ENCODE results near the gene ASXL2. TPM values are rescaled to one million over a fixed set of nuclear protein-coding genes. Genes with fewer than 3 reads are reported as not detected.

Gene ASXL2
- total RNA-seq, 1 experiment from 2014 or later: 37.8 TPM

DNA sequence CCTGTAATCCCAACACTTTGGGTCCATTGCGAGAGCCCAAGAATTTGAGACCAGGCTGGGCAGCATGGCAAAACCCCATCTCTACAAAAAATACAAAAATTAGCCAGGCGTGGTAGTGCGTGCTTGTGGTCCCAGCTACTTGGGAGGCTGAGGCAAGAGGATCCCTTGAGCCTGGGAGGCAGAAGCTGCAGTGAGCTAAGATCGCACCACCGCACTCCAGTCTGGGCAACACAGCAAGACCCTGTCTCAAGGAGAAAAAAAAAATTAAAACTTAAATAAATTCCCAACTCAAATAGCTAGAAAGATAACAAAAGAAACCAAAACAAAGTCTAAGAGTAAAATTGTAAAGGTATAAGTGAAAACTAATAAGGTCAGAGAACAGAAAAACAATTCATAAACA, 6.2 kb downstream of the ASXL2 start:
- Mint-ChIP-seq H3K27me3 (ENCODE audit: low read depth) (no peaks in the 10 kb centered on the region), H3K36me3 (no peaks in the 10 kb centered on the region), H3K27ac (no peak overlapping the region), H3K9me3 (no peaks in the 10 kb centered on the region), H3K4me3 (no peak overlapping the region), H3K4me1 (peaks cover 15% of the 10 kb centered on the region)
- no peak for DNase-seq (ENCODE audit: low spot score)
- ChIA-PET POLR2A (no interaction called here), CTCF (interaction anchor here (1.0 kb wide), 1 partner anchor 73 kb away, joined by 3 read pairs; no protein-coding TSS in a partner anchor)
- ATAC-seq: no peak
- no peak for TF ChIP-seq ESRRA (CRISPR knock-in tag; IDR thresholded peaks at IDR 0.05; ENCODE audit: borderline replicate concordance)
- TF ChIP-seq, protein P1, sequence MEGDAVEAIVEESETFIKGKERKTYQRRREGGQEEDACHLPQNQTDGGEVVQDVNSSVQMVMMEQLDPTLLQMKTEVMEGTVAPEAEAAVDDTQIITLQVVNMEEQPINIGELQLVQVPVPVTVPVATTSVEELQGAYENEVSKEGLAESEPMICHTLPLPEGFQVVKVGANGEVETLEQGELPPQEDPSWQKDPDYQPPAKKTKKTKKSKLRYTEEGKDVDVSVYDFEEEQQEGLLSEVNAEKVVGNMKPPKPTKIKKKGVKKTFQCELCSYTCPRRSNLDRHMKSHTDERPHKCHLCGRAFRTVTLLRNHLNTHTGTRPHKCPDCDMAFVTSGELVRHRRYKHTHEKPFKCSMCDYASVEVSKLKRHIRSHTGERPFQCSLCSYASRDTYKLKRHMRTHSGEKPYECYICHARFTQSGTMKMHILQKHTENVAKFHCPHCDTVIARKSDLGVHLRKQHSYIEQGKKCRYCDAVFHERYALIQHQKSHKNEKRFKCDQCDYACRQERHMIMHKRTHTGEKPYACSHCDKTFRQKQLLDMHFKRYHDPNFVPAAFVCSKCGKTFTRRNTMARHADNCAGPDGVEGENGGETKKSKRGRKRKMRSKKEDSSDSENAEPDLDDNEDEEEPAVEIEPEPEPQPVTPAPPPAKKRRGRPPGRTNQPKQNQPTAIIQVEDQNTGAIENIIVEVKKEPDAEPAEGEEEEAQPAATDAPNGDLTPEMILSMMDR (IDR thresholded peaks at IDR 0.05): no peak
- TF ChIP-seq ZNF121 (CRISPR knock-in tag; IDR thresholded peaks at IDR 0.05): peak; percentile 60; the same call in 1 of the 2 replicates

DNA sequence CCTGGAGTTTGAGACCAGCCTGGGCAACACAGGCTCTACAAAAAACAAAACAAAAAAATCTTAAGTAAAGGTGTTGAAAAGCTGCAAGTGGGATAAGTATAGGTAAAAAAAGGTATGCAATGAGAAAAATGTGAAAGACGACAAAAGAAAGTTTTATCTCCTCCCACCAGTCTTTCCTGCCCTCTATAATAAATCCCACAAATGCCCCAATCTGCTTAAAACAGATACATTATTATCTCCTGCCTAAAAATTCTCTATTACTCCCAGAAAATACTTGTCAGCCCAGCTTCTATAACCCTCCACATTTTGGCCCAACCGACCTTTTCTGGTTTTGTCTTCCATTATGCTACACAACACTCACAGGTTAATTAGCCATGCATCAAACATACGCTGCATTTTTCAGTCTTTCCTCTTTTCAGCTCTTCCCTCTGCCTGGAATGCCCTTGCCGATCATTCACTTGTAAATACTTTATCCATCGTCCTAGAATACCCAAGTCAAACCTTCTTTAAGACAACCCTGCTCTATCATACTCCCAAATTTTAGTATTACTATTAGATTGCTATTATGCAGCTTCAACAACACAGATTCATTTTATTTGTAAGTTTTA, 10.8 kb downstream of the ASXL2 start:
- CTCF ChIA-PET: interaction anchor here (1.3 to 3.0 kb wide), 2 partner anchors 14 to 16 kb away, joined by 5 to 12 read pairs; no protein-coding TSS in a partner anchor
- Mint-ChIP-seq H3K4me3 (no peak overlapping the region), H3K4me1 (peaks cover 11% of the 10 kb centered on the region), H3K27me3 (ENCODE audit: low read depth) (no peaks in the 10 kb centered on the region), H3K27ac (peak overlapping the region; percentile 22), H3K36me3 (peaks cover 5% of the 10 kb centered on the region; the same call in 1 of the 2 replicates), H3K9me3 (no peaks in the 10 kb centered on the region)
- ATAC-seq: no peak
- no peak for DNase-seq (ENCODE audit: low spot score)
- TF ChIP-seq ELF4 (CRISPR knock-in tag; IDR thresholded peaks at IDR 0.05; ENCODE audit: low read depth): no peak
- no peak for TF ChIP-seq ETV6 (CRISPR knock-in tag; IDR thresholded peaks at IDR 0.05)
- TF ChIP-seq FOXK1 (CRISPR knock-in tag; IDR thresholded peaks at IDR 0.05): no peak
- no peak for TF ChIP-seq CBFB (CRISPR knock-in tag; IDR thresholded peaks at IDR 0.05; ENCODE audit: low read depth)
- TF ChIP-seq RORB (CRISPR knock-in tag; IDR thresholded peaks at IDR 0.05): no peak
- TF ChIP-seq, protein P2, sequence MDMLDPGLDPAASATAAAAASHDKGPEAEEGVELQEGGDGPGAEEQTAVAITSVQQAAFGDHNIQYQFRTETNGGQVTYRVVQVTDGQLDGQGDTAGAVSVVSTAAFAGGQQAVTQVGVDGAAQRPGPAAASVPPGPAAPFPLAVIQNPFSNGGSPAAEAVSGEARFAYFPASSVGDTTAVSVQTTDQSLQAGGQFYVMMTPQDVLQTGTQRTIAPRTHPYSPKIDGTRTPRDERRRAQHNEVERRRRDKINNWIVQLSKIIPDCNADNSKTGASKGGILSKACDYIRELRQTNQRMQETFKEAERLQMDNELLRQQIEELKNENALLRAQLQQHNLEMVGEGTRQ (CRISPR knock-in tag; IDR thresholded peaks at IDR 0.05): no peak
- no peak for TF ChIP-seq GRHL2 (CRISPR knock-in tag; IDR thresholded peaks at IDR 0.05; ENCODE audit: insufficient replicate concordance, severe bottlenecking)
- POLR2A ChIA-PET: interaction anchor here (1.5 kb wide), 1 partner anchor 11 kb away, joined by 7 read pairs; the partner anchor contains the start of gene ASXL2

DNA sequence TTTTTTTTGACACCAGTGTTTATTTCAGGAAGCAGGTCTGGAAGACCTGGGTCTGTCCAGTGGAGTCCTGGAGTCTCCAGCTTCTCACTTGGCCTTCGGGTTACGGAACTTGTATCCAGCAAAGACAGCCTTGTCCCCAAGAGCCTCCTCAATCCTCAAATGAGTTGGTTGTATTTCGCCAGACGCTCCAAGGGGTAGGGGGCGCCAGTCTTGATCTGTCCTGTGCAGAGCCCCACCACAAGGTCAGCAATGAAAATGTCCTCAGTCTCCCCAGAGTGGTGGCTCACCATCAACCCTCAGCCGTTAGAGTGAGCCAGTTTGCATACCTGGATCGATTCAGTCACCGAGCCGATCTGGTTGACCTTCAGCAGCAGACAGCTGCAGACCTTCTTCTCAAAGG, 21.9 kb downstream of the ASXL2 start:
- ATAC-seq (peak; percentile 76), DNase-seq (ENCODE audit: low spot score) (peak; percentile 50)
- H3K9me3 Mint-ChIP-seq: no peaks in the 10 kb centered on the region
- ChIA-PET CTCF (interaction anchor here (0.7 kb wide), 1 partner anchor 56 kb away, joined by 3 read pairs; no protein-coding TSS in a partner anchor), POLR2A (interaction anchor here (0.7 kb wide), 1 partner anchor 20 kb away, joined by 3 read pairs; no protein-coding TSS in a partner anchor)
- no peak overlapping the region for H3K27ac Mint-ChIP-seq
- no peak overlapping the region for H3K4me3 Mint-ChIP-seq
- peaks cover 19% of the 10 kb centered on the region for H3K4me1 Mint-ChIP-seq
- H3K36me3 Mint-ChIP-seq: no peaks in the 10 kb centered on the region
- no peaks in the 10 kb centered on the region for H3K27me3 Mint-ChIP-seq (ENCODE audit: low read depth)
- TF ChIP-seq FOXK1 (CRISPR knock-in tag; IDR thresholded peaks at IDR 0.05) (no peak), FOXP1 (CRISPR knock-in tag; IDR thresholded peaks at IDR 0.05; ENCODE audit: borderline replicate concordance) (no peak), RELA (CRISPR knock-in tag; IDR thresholded peaks at IDR 0.05; ENCODE audit: borderline replicate concordance) (no peak), IRF2 (CRISPR knock-in tag; IDR thresholded peaks at IDR 0.05; ENCODE audit: borderline replicate concordance, low read depth) (no peak), NFATC4 (CRISPR knock-in tag; IDR thresholded peaks at IDR 0.05) (no peak)
- TF ChIP-seq, protein P3, sequence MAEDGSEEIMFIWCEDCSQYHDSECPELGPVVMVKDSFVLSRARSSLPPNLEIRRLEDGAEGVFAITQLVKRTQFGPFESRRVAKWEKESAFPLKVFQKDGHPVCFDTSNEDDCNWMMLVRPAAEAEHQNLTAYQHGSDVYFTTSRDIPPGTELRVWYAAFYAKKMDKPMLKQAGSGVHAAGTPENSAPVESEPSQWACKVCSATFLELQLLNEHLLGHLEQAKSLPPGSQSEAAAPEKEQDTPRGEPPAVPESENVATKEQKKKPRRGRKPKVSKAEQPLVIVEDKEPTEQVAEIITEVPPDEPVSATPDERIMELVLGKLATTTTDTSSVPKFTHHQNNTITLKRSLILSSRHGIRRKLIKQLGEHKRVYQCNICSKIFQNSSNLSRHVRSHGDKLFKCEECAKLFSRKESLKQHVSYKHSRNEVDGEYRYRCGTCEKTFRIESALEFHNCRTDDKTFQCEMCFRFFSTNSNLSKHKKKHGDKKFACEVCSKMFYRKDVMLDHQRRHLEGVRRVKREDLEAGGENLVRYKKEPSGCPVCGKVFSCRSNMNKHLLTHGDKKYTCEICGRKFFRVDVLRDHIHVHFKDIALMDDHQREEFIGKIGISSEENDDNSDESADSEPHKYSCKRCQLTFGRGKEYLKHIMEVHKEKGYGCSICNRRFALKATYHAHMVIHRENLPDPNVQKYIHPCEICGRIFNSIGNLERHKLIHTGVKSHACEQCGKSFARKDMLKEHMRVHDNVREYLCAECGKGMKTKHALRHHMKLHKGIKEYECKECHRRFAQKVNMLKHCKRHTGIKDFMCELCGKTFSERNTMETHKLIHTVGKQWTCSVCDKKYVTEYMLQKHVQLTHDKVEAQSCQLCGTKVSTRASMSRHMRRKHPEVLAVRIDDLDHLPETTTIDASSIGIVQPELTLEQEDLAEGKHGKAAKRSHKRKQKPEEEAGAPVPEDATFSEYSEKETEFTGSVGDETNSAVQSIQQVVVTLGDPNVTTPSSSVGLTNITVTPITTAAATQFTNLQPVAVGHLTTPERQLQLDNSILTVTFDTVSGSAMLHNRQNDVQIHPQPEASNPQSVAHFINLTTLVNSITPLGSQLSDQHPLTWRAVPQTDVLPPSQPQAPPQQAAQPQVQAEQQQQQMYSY (CRISPR knock-in tag; IDR thresholded peaks at IDR 0.05): no peak
- TF ChIP-seq, protein P4, sequence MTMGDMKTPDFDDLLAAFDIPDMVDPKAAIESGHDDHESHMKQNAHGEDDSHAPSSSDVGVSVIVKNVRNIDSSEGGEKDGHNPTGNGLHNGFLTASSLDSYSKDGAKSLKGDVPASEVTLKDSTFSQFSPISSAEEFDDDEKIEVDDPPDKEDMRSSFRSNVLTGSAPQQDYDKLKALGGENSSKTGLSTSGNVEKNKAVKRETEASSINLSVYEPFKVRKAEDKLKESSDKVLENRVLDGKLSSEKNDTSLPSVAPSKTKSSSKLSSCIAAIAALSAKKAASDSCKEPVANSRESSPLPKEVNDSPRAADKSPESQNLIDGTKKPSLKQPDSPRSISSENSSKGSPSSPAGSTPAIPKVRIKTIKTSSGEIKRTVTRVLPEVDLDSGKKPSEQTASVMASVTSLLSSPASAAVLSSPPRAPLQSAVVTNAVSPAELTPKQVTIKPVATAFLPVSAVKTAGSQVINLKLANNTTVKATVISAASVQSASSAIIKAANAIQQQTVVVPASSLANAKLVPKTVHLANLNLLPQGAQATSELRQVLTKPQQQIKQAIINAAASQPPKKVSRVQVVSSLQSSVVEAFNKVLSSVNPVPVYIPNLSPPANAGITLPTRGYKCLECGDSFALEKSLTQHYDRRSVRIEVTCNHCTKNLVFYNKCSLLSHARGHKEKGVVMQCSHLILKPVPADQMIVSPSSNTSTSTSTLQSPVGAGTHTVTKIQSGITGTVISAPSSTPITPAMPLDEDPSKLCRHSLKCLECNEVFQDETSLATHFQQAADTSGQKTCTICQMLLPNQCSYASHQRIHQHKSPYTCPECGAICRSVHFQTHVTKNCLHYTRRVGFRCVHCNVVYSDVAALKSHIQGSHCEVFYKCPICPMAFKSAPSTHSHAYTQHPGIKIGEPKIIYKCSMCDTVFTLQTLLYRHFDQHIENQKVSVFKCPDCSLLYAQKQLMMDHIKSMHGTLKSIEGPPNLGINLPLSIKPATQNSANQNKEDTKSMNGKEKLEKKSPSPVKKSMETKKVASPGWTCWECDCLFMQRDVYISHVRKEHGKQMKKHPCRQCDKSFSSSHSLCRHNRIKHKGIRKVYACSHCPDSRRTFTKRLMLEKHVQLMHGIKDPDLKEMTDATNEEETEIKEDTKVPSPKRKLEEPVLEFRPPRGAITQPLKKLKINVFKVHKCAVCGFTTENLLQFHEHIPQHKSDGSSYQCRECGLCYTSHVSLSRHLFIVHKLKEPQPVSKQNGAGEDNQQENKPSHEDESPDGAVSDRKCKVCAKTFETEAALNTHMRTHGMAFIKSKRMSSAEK (CRISPR knock-in tag; IDR thresholded peaks at IDR 0.05; ENCODE audit: borderline replicate concordance): no peak
- TF ChIP-seq, protein P5, sequence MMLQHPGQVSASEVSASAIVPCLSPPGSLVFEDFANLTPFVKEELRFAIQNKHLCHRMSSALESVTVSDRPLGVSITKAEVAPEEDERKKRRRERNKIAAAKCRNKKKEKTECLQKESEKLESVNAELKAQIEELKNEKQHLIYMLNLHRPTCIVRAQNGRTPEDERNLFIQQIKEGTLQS (CRISPR knock-in tag; conservative IDR thresholded peaks at IDR 0.05): no peak
- TF ChIP-seq, protein P6, sequence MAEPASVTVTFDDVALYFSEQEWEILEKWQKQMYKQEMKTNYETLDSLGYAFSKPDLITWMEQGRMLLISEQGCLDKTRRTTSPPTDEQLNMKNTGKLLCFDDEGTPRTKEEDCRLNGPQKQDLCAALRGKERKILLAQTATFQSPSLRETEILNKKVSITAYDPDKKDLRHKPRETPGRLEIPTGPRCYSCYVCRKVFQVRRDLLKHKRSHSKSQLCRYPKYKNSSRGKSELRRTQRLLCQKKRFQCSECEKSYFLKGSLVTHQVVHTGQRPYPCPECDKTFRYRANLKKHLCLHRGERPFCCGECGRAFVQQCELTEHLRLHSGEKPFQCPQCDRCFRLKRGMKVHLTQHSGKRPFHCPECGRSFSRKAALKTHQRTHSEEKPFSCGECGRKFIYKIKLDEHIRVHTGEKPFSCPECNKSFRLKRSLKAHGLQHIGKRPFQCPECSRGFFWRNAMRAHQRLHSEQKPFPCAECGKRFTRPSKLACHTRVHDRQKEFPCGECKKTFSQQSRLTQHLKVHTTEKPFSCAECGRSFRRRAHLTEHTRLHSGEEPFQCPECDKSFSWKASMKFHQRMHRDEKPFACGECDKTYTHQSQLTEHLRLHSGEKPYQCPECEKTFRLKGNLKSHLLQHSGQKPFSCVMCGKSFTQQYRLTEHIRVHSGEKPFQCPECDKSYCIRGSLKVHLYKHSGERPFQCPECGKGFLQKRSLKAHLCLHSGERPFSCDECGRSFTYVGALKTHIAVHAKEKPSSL (CRISPR knock-in tag; conservative IDR thresholded peaks at IDR 0.05): no peak

Data from WTC11 (cell line).